ENCODE data around the gene ESR1.
A peak's percentile ranks its signal among the peaks of the same experiment; 100 is the strongest.

The ESR1 gene

GRCh38 chr6:151807513-151808370, at the start of gene ESR1:
TSS of gene ESR1 (plus strand) at chr6:151807682. CDS start at chr6:151807913, 231 bp downstream.
- Mint-ChIP-seq H3K4me1 (ENCODE audit: low read depth) (peaks cover 7% of the 10 kb centered on the region), H3K27ac (no peak within 1 kb of the TSS), H3K4me3 (peak within 1 kb of the TSS; percentile 50), H3K27me3 (ENCODE audit: low read depth) (peaks cover 69% of the 10 kb centered on the region), H3K9me3 (no peaks in the 10 kb centered on the region), H3K36me3 (ENCODE audit: low read depth) (no peaks in the 10 kb centered on the region)
- no peak for DNase-seq (ENCODE audit: low spot score)

GRCh38 chr6:151760486-151760885, 47.0 kb upstream of the ESR1 start:
- Mint-ChIP-seq H3K36me3 (ENCODE audit: low read depth) (peaks cover 5% of the 10 kb centered on the region), H3K27ac (no peak overlapping the region), H3K4me1 (ENCODE audit: low read depth) (peaks cover 43% of the 10 kb centered on the region), H3K27me3 (ENCODE audit: low read depth) (no peaks in the 10 kb centered on the region), H3K9me3 (peaks cover 5% of the 10 kb centered on the region), H3K4me3 (no peak overlapping the region)
- no peak for DNase-seq (ENCODE audit: low spot score)

- Mint-ChIP-seq H3K4me1 (ENCODE audit: low read depth) (peaks cover 38% of the 10 kb centered on the region), H3K4me3 (no peak overlapping the region), H3K36me3 (ENCODE audit: low read depth) (peaks cover 1% of the 10 kb centered on the region), H3K9me3 (no peaks in the 10 kb centered on the region), H3K27me3 (ENCODE audit: low read depth) (no peaks in the 10 kb centered on the region), H3K27ac (no peak overlapping the region)
- no peak for DNase-seq (ENCODE audit: low spot score)
Observed at GRCh38 chr6:151761851-151762250, 45.6 kb upstream of the ESR1 start.

GRCh38 chr6:151762817-151763216, 44.7 kb upstream of the ESR1 start:
- Mint-ChIP-seq H3K27me3 (ENCODE audit: low read depth) (peaks cover 6% of the 10 kb centered on the region), H3K36me3 (ENCODE audit: low read depth) (no peaks in the 10 kb centered on the region), H3K4me3 (no peak overlapping the region), H3K27ac (no peak overlapping the region), H3K4me1 (ENCODE audit: low read depth) (peaks cover 28% of the 10 kb centered on the region), H3K9me3 (no peaks in the 10 kb centered on the region)
- DNase-seq (ENCODE audit: low spot score): no peak

GRCh38 chr6:151763303-151763702, 44.2 kb upstream of the ESR1 start:
- DNase-seq (ENCODE audit: low spot score): no peak
- Mint-ChIP-seq H3K27ac (no peak overlapping the region), H3K27me3 (ENCODE audit: low read depth) (peaks cover 9% of the 10 kb centered on the region), H3K9me3 (no peaks in the 10 kb centered on the region), H3K4me1 (ENCODE audit: low read depth) (peaks cover 23% of the 10 kb centered on the region), H3K36me3 (ENCODE audit: low read depth) (no peaks in the 10 kb centered on the region), H3K4me3 (no peak overlapping the region)

- H3K27ac Mint-ChIP-seq: no peak overlapping the region
Observed at GRCh38 chr6:151763938-151764680, 43.4 kb upstream of the ESR1 start.

GRCh38 chr6:151765444-151765886, 42.0 kb upstream of the ESR1 start:
- peaks cover 20% of the 10 kb centered on the region for H3K4me1 Mint-ChIP-seq (ENCODE audit: low read depth)
- H3K27me3 Mint-ChIP-seq (ENCODE audit: low read depth): peaks cover 24% of the 10 kb centered on the region
- no peak overlapping the region for H3K27ac Mint-ChIP-seq
- H3K36me3 Mint-ChIP-seq (ENCODE audit: low read depth): no peaks in the 10 kb centered on the region
- DNase-seq (ENCODE audit: low spot score): no peak
- H3K4me3 Mint-ChIP-seq: no peak overlapping the region
- H3K9me3 Mint-ChIP-seq: no peaks in the 10 kb centered on the region

More at GRCh38 chr6:151763938-151764680, 43.4 kb upstream of the ESR1 start:
- Mint-ChIP-seq H3K4me1 (ENCODE audit: low read depth) (peaks cover 20% of the 10 kb centered on the region), H3K27me3 (ENCODE audit: low read depth) (peaks cover 15% of the 10 kb centered on the region), H3K9me3 (no peaks in the 10 kb centered on the region), H3K36me3 (ENCODE audit: low read depth) (no peaks in the 10 kb centered on the region), H3K4me3 (no peak overlapping the region)
- peak; percentile 20 for DNase-seq (ENCODE audit: low spot score)

GRCh38 chr6:151772446-151772845, 35.0 kb upstream of the ESR1 start:
- no peak for DNase-seq (ENCODE audit: low spot score)
- no peaks in the 10 kb centered on the region for H3K36me3 Mint-ChIP-seq (ENCODE audit: low read depth)
- H3K27ac Mint-ChIP-seq: no peak overlapping the region
- no peaks in the 10 kb centered on the region for H3K9me3 Mint-ChIP-seq
- peaks cover 33% of the 10 kb centered on the region for H3K27me3 Mint-ChIP-seq (ENCODE audit: low read depth)
- H3K4me1 Mint-ChIP-seq (ENCODE audit: low read depth): no peaks in the 10 kb centered on the region
- H3K4me3 Mint-ChIP-seq: no peak overlapping the region

GRCh38 chr6:151773382-151773781, 34.1 kb upstream of the ESR1 start:
- Mint-ChIP-seq H3K27me3 (ENCODE audit: low read depth) (peaks cover 27% of the 10 kb centered on the region), H3K9me3 (no peaks in the 10 kb centered on the region), H3K4me3 (no peak overlapping the region), H3K36me3 (ENCODE audit: low read depth) (no peaks in the 10 kb centered on the region), H3K4me1 (ENCODE audit: low read depth) (no peaks in the 10 kb centered on the region), H3K27ac (no peak overlapping the region)
- DNase-seq (ENCODE audit: low spot score): no peak

GRCh38 chr6:151782560-151782959, 24.9 kb upstream of the ESR1 start:
- H3K36me3 Mint-ChIP-seq (ENCODE audit: low read depth): no peaks in the 10 kb centered on the region

GRCh38 chr6:151783692-151784091, 23.8 kb upstream of the ESR1 start:
- Mint-ChIP-seq H3K4me1 (ENCODE audit: low read depth) (no peaks in the 10 kb centered on the region), H3K36me3 (ENCODE audit: low read depth) (no peaks in the 10 kb centered on the region), H3K9me3 (no peaks in the 10 kb centered on the region), H3K27me3 (ENCODE audit: low read depth) (peaks cover 5% of the 10 kb centered on the region), H3K27ac (no peak overlapping the region), H3K4me3 (no peak overlapping the region)
- DNase-seq (ENCODE audit: low spot score): no peak

More at GRCh38 chr6:151782560-151782959, 24.9 kb upstream of the ESR1 start:
- H3K4me1 Mint-ChIP-seq (ENCODE audit: low read depth): no peaks in the 10 kb centered on the region
- no peak for DNase-seq (ENCODE audit: low spot score)
- no peaks in the 10 kb centered on the region for H3K9me3 Mint-ChIP-seq
- no peak overlapping the region for H3K4me3 Mint-ChIP-seq
- no peak overlapping the region for H3K27ac Mint-ChIP-seq
- H3K27me3 Mint-ChIP-seq (ENCODE audit: low read depth): peaks cover 5% of the 10 kb centered on the region

- no peaks in the 10 kb centered on the region for H3K9me3 Mint-ChIP-seq
- H3K4me3 Mint-ChIP-seq: no peak overlapping the region
- no peaks in the 10 kb centered on the region for H3K4me1 Mint-ChIP-seq (ENCODE audit: low read depth)
- H3K27me3 Mint-ChIP-seq (ENCODE audit: low read depth): peaks cover 5% of the 10 kb centered on the region
- DNase-seq (ENCODE audit: low spot score): no peak
- no peaks in the 10 kb centered on the region for H3K36me3 Mint-ChIP-seq (ENCODE audit: low read depth)
- no peak overlapping the region for H3K27ac Mint-ChIP-seq
Observed at GRCh38 chr6:151784441-151785214, 22.9 kb upstream of the ESR1 start.

- Mint-ChIP-seq H3K9me3 (no peaks in the 10 kb centered on the region), H3K36me3 (ENCODE audit: low read depth) (no peaks in the 10 kb centered on the region), H3K4me1 (ENCODE audit: low read depth) (no peaks in the 10 kb centered on the region), H3K27me3 (ENCODE audit: low read depth) (peaks cover 16% of the 10 kb centered on the region), H3K4me3 (no peak overlapping the region), H3K27ac (no peak overlapping the region)
- no peak for DNase-seq (ENCODE audit: low spot score)
Observed at GRCh38 chr6:151796842-151797530, 10.5 kb upstream of the ESR1 start.

Measured in T-helper 2 cell treated with Interferon-gamma antibody and Interleukin-4, amounts not matched to agents 5 μg/mL and 100 μg/mL, for 36 hours (primary cell).